ENCODE data around the gene HIP1R. TPM values are rescaled to one million over a fixed set of nuclear protein-coding genes. Genes with fewer than 3 reads are reported as not detected.

HIP1R gene
- total RNA-seq, 1 donor from 2014 or later, result 61.1 TPM

DNA sequence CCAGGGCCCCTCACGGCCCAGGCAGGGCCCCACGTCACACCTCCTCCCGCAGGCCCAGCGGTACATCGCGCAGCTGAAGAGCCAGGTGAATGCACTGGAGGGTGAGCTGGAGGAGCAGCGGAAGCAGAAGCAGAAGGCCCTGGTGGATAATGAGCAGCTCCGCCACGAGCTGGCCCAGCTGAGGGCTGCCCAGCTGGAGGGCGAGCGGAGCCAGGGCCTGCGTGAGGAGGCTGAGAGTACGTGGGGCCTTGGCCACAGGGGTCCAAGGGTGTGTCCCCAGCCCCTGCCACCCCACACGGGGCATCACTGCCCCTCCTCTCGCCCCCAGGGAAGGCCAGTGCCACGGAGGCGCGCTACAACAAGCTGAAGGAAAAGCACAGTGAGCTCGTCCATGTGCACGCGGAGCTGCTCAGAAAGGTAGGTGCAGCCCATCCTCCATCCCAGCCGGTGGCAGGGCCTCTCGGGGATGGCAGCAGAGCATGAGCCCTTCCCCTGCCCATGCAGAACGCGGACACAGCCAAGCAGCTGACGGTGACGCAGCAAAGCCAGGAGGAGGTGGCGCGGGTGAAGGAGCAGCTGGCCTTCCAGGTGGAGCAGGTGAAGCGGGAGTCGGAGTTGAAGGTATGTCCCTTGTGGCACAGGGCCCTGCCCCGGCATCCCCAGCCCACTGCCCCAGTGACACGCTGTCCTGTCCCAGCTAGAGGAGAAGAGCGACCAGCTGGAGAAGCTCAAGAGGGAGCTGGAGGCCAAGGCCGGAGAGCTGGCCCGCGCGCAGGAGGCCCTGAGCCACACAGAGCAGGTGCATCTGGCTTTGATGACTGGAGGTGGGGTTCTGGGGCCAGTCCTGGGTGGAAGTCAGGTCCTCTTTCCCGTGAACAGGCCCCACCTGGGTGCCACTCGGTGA is 20.9 kb downstream of the HIP1R start:
- Mint-ChIP-seq H3K36me3 (ENCODE audit: insufficient read depth) (no peaks in the 10 kb centered on the region), H3K4me1 (ENCODE audit: low read depth) (no peaks in the 10 kb centered on the region), H3K9me3 (ENCODE audit: low read depth) (no peaks in the 10 kb centered on the region), H3K27me3 (no peaks in the 10 kb centered on the region), H3K4me3 (ENCODE audit: low read depth) (no peak overlapping the region), H3K27ac (no peak overlapping the region)
- TF ChIP-seq, protein P1, sequence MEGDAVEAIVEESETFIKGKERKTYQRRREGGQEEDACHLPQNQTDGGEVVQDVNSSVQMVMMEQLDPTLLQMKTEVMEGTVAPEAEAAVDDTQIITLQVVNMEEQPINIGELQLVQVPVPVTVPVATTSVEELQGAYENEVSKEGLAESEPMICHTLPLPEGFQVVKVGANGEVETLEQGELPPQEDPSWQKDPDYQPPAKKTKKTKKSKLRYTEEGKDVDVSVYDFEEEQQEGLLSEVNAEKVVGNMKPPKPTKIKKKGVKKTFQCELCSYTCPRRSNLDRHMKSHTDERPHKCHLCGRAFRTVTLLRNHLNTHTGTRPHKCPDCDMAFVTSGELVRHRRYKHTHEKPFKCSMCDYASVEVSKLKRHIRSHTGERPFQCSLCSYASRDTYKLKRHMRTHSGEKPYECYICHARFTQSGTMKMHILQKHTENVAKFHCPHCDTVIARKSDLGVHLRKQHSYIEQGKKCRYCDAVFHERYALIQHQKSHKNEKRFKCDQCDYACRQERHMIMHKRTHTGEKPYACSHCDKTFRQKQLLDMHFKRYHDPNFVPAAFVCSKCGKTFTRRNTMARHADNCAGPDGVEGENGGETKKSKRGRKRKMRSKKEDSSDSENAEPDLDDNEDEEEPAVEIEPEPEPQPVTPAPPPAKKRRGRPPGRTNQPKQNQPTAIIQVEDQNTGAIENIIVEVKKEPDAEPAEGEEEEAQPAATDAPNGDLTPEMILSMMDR (IDR thresholded peaks at IDR 0.05; ENCODE audit: unreplicated experiment), result no peak
- no peak for DNase-seq (ENCODE audit: low spot score, unreplicated experiment)

DNA sequence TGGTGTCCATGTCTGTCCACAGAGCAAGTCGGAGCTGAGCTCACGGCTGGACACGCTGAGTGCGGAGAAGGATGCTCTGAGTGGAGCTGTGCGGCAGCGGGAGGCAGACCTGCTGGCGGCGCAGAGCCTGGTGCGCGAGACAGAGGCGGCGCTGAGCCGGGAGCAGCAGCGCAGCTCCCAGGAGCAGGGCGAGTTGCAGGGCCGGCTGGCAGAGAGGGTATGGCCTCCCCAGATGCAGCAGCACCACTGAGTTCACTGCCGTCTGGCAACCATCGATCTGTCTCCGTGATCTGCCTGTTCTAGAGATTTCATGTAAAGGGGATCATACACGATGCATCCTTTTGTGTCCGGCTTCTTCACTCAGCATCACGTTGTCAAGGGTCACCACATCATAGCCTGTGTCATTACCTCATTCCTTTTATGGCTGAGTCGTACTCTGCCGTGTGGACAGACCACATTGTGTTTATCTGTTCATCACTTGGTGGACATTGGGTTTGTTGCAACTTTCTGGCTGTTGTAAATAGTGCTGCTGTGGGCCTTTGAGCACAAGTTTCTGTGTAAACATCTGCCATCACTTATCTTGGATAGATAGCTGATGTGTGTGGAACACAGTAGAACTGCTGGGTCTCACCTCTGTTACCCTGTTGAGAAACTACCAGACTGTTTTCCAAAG is 21.9 kb downstream of the HIP1R start:
- no peak overlapping the region for H3K27ac Mint-ChIP-seq
- TF ChIP-seq, protein P1 (IDR thresholded peaks at IDR 0.05; ENCODE audit: unreplicated experiment), result no peak
- no peaks in the 10 kb centered on the region for H3K27me3 Mint-ChIP-seq
- no peak for DNase-seq (ENCODE audit: low spot score, unreplicated experiment)
- no peak overlapping the region for H3K4me3 Mint-ChIP-seq (ENCODE audit: low read depth)
- no peaks in the 10 kb centered on the region for H3K36me3 Mint-ChIP-seq (ENCODE audit: insufficient read depth)
- H3K4me1 Mint-ChIP-seq (ENCODE audit: low read depth), result no peaks in the 10 kb centered on the region
- no peaks in the 10 kb centered on the region for H3K9me3 Mint-ChIP-seq (ENCODE audit: low read depth)

DNA sequence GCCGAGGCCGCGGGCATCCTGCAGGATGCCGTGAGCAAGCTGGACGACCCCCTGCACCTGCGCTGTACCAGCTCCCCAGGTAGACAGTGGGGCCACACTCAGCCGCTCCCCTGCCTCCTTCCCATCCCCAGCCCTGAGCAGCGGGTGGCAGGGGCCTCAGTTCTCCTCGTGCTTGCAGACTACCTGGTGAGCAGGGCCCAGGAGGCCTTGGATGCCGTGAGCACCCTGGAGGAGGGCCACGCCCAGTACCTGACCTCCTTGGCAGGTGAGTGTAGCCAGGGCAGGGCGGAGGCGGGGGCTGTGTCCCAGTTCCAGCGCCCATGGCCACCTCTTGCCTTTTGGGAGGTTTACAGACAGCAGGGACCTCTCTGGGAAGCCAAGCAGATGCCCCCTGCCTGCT is 22.9 kb downstream of the HIP1R start:
- Mint-ChIP-seq H3K36me3 (ENCODE audit: insufficient read depth) (no peaks in the 10 kb centered on the region), H3K27me3 (no peaks in the 10 kb centered on the region), H3K4me3 (ENCODE audit: low read depth) (no peak overlapping the region), H3K9me3 (ENCODE audit: low read depth) (no peaks in the 10 kb centered on the region), H3K4me1 (ENCODE audit: low read depth) (no peaks in the 10 kb centered on the region), H3K27ac (no peak overlapping the region)
- TF ChIP-seq, protein P1 (IDR thresholded peaks at IDR 0.05; ENCODE audit: unreplicated experiment), result no peak
- DNase-seq (ENCODE audit: low spot score, unreplicated experiment), result no peak

DNA sequence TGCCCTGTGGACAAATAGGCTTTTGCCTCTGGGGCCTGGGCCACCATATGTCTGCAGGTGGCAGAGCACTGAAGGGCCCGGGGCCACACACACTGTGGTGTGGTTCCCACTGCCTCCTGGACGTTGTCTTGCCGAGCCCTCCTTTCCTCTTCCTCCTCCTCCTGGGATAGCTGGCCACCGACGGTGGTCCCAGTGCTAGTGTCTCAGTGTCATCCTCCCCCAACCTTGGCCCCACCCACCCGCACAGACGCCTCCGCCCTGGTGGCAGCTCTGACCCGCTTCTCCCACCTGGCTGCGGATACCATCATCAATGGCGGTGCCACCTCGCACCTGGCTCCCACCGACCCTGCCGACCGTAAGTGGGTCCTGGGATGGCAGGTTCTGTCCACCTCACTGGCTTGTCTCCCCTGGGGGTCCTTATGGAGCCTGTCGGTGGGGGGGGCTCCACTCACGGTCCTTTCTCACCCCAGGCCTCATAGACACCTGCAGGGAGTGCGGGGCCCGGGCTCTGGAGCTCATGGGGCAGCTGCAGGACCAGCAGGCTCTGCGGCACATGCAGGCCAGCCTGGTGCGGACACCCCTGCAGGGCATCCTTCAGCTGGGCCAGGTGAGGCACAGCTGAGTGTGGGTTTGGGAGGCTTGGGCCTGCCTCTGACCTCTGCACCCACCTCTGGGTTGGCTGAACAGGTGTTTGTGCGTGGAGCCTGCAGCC is 23.5 kb downstream of the HIP1R start:
- Mint-ChIP-seq H3K4me3 (ENCODE audit: low read depth) (no peak overlapping the region), H3K27me3 (no peaks in the 10 kb centered on the region), H3K4me1 (ENCODE audit: low read depth) (no peaks in the 10 kb centered on the region), H3K27ac (no peak overlapping the region), H3K36me3 (ENCODE audit: insufficient read depth) (no peaks in the 10 kb centered on the region), H3K9me3 (ENCODE audit: low read depth) (no peaks in the 10 kb centered on the region)
- TF ChIP-seq, protein P1 (IDR thresholded peaks at IDR 0.05; ENCODE audit: unreplicated experiment), result no peak
- no peak for DNase-seq (ENCODE audit: low spot score, unreplicated experiment)

Measured in progenitor cell of endocrine pancreas (in vitro differentiated cells).